Epithelial cell of esophagus (primary cell): ENCODE data around the gene ABCC4.

Experiments used
- DNase-seq: peaks from one replicate; pipeline ENCODE4 v3.0.0; 2010; ENCODE audit warnings: low read depth
- H3K4me3 ChIP-seq: 2 replicates; pipeline ENCODE4 v1.5.1; 2011; ENCODE audit warnings: mild to moderate bottlenecking, low read length, control low read depth
- CTCF ChIP-seq: IDR thresholded peaks from 2 replicates; pipeline ENCODE4 v1.5.1; 2011; ENCODE audit warnings: low read depth, mild to moderate bottlenecking, low read length, control low read depth, inconsistent platforms; ENCODE audit not compliant: insufficient read depth; ENCODE audit errors: missing control alignments

ABCC4 gene

GRCh38 chr13:95231393-95231792, 69.9 kb downstream of the ABCC4 start:
- no peak overlapping the region for H3K4me3 ChIP-seq
- no peak for TF ChIP-seq CTCF
- DNase-seq, result peak; percentile 39

- no peak overlapping the region for H3K4me3 ChIP-seq
- no peak for DNase-seq
- no peak for TF ChIP-seq CTCF
Measured at GRCh38 chr13:95229855-95230254, 71.4 kb downstream of the ABCC4 start.

- no peak overlapping the region for H3K4me3 ChIP-seq
- no peak for TF ChIP-seq CTCF
- no peak for DNase-seq
Measured at GRCh38 chr13:95228130-95228529, 73.1 kb downstream of the ABCC4 start.

- H3K4me3 ChIP-seq, result no peak overlapping the region
- no peak for DNase-seq
- no peak for TF ChIP-seq CTCF
Measured at GRCh38 chr13:95226932-95227695, 74.1 kb downstream of the ABCC4 start.

- TF ChIP-seq CTCF, result no peak
- no peak overlapping the region for H3K4me3 ChIP-seq
- no peak for DNase-seq
Measured at GRCh38 chr13:95226476-95226875, 74.8 kb downstream of the ABCC4 start.

GRCh38 chr13:95226050-95226449, 75.2 kb downstream of the ABCC4 start:
- H3K4me3 ChIP-seq, result no peak overlapping the region
- peak; percentile 48 for DNase-seq
- TF ChIP-seq CTCF, result no peak

- no peak for TF ChIP-seq CTCF
- no peak overlapping the region for H3K4me3 ChIP-seq
- no peak for DNase-seq
Measured at GRCh38 chr13:95224064-95224463, 77.2 kb downstream of the ABCC4 start.
